H1 (cell line): ENCODE results near the gene CLEC7A. TPM values are rescaled to one million over a fixed set of nuclear protein-coding genes. Genes with fewer than 3 reads are reported as not detected.

ENCODE experiments used
- CHD7 ChIP-seq: fragments of 300-600 bp; sonication (generic); IDR thresholded peaks from 2 replicates; pipeline ENCODE4 v1.7.1; 2012; ENCODE audit warnings: low read length, moderate library complexity, mild to moderate bottlenecking, inconsistent platforms; ENCODE audit not compliant: insufficient replicate concordance
- E2F6 ChIP-seq: IDR thresholded peaks from 2 replicates; pipeline ENCODE4 v1.6.1; 2012; ENCODE audit warnings: inconsistent platforms
- GTF2F1 ChIP-seq: IDR thresholded peaks from 2 replicates; pipeline ENCODE4 v1.6.1; 2012; ENCODE audit warnings: low read depth, low read length, improper control_type of control experiment, borderline replicate concordance
- JUND ChIP-seq: IDR thresholded peaks from 2 replicates; pipeline ENCODE4 v1.6.1; 2011; ENCODE audit warnings: mild to moderate bottlenecking, improper control_type of control experiment, low read length
- MAX ChIP-seq: IDR thresholded peaks from 2 replicates; pipeline ENCODE4 v1.6.1; 2012; ENCODE audit warnings: inconsistent platforms
- POU5F1 ChIP-seq: IDR thresholded peaks from 2 replicates; pipeline ENCODE4 v1.6.1; 2011; ENCODE audit warnings: low read depth, mild to moderate bottlenecking, low read length, moderate library complexity
- SAP30 ChIP-seq: fragments of 300-600 bp; sonication (generic); IDR thresholded peaks from 2 replicates; pipeline ENCODE4 v1.7.1; 2012; ENCODE audit warnings: low read length, moderate library complexity, mild to moderate bottlenecking, inconsistent platforms; ENCODE audit not compliant: insufficient read depth, insufficient replicate concordance
- SIRT6 ChIP-seq: IDR thresholded peaks from one replicate; pipeline ENCODE4 v1.7.1; 2012; ENCODE audit warnings: low read length, inconsistent platforms
- polyA plus RNA-seq, 7 experiments: library from polyadenylated mRNA; depleted of rRNA in 3 of 7; stranded (reverse) in 5 of 7; unstranded in 2 of 7; fragments of >200 nt in 5 of 7; fragments of 200-250 nt in 2 of 7; gene quantifications; 1 replicate in 5 of 7; 2 replicates in 1 of 7; 4 replicates in 1 of 7; pipeline versions ENCODE4 v1.2.1 to v1.2.3, GENCODE V29; 2011 to 2013; ENCODE audit warnings: missing spikeins in 2 of 7, mixed read lengths in 2 of 7
- total RNA-seq: library from RNA; stranded (reverse); fragmentation: NEBNext Ultra II Directional; extraction: Animal tissue kit (Norgen Biotek cat#: 25700); gene quantifications from 2 replicates; pipeline ENCODE4 v1.2.1, GENCODE V29; 2021

The CLEC7A gene
- total and polyA plus RNA-seq, 2 of the 8 experiments (the other 6 are each of a cell fraction or from before 2014, with no cell fraction given), result 0.09 to 0.15 TPM

- TF ChIP-seq CHD7 (no peak), POU5F1 (no peak), JUND (no peak), MAX (no peak), SIRT6 (no peak), GTF2F1 (no peak), E2F6 (no peak), SAP30 (no peak)
Observed at GRCh38 chr12:10113920-10114319, 16.1 kb downstream of the CLEC7A start (continued).
